ENCODE measurements around the gene PHLDB2.

PHLDB2 gene

GRCh38 chr3:111976254-111976653 lies 117.2 kb downstream of the PHLDB2 start:
- no peak for TF ChIP-seq CTCF (IDR thresholded peaks at IDR 0.05; ENCODE audit: low read depth, low read length, missing control alignments)
- DNase-seq (ENCODE audit: extremely low read depth, low read depth) = no peak
- H3K4me3 ChIP-seq (replicated peaks; ENCODE audit: low read depth, low read length) = no peak overlapping the region

- TF ChIP-seq CTCF (IDR thresholded peaks at IDR 0.05; ENCODE audit: low read depth, low read length, missing control alignments) = no peak
- peak within 1 kb of the TSS; percentile 73 for H3K4me3 ChIP-seq (replicated peaks; ENCODE audit: low read depth, low read length)
- peak; percentile 97 for DNase-seq (ENCODE audit: extremely low read depth, low read depth)
Observed at GRCh38 chr3:111978583-111979433, 119.7 kb downstream of the PHLDB2 start, which contains the start of gene ABHD10. ABHD10 (plus strand) TSS chr3:111979026; CDS start chr3:111979062, 36 bp downstream.

- no peak for DNase-seq (ENCODE audit: extremely low read depth, low read depth)
- no peak for TF ChIP-seq CTCF (IDR thresholded peaks at IDR 0.05; ENCODE audit: low read depth, low read length, missing control alignments)
- peak overlapping the region; percentile 73 for H3K4me3 ChIP-seq (replicated peaks; ENCODE audit: low read depth, low read length)
Observed at GRCh38 chr3:111979434-111980038, 120.5 kb downstream of the PHLDB2 start.

GRCh38 chr3:111980716-111981456 lies 121.8 kb downstream of the PHLDB2 start:
- no peak for TF ChIP-seq CTCF (IDR thresholded peaks at IDR 0.05; ENCODE audit: low read depth, low read length, missing control alignments)
- DNase-seq (ENCODE audit: extremely low read depth, low read depth) = no peak
- peak overlapping the region; percentile 73 for H3K4me3 ChIP-seq (replicated peaks; ENCODE audit: low read depth, low read length)

- DNase-seq (ENCODE audit: extremely low read depth, low read depth) = no peak
- no peak for TF ChIP-seq CTCF (IDR thresholded peaks at IDR 0.05; ENCODE audit: low read depth, low read length, missing control alignments)
- no peak overlapping the region for H3K4me3 ChIP-seq (replicated peaks; ENCODE audit: low read depth, low read length)
Observed at GRCh38 chr3:111981457-111981763, 122.3 kb downstream of the PHLDB2 start.

- TF ChIP-seq CTCF (IDR thresholded peaks at IDR 0.05; ENCODE audit: low read depth, low read length, missing control alignments) = no peak
- no peak overlapping the region for H3K4me3 ChIP-seq (replicated peaks; ENCODE audit: low read depth, low read length)
- DNase-seq (ENCODE audit: extremely low read depth, low read depth) = no peak
Observed at GRCh38 chr3:111984636-111985298, 125.7 kb downstream of the PHLDB2 start.
